HCT116 (cell line): ENCODE data around the gene DTD1. TPM values are rescaled to one million over a fixed set of nuclear protein-coding genes. Genes with fewer than 3 reads are reported as not detected.

Experiments used
- ATAC-seq: fragments of 200-7000 bp; cut with Tn5 transposase; 2 replicates; pipeline ENCODE4 v1.9.1; 2020; ENCODE audit warnings: mild to moderate bottlenecking, moderate library complexity
- BruUV-seq: library from RNA; stranded (reverse); fragments of 400-500 nt; replicated peaks from 2 replicates; lab custom pipeline; 2021; lab: Mats Ljungman, UMichigan
- CTCF ChIA-PET: fragments of 300-600 bp; sonication (Branson Sonifier 250); formaldehyde crosslinking; loops from one replicate; lab custom pipeline; 2021; ENCODE audit warnings: antibody characterized with exemption; lab: Charles Lee
- POLR2A ChIA-PET: fragments of 300-600, 350-600 bp; sonication (Branson Sonifier 250); formaldehyde crosslinking; loops from one replicate; lab custom pipeline; 2021; ENCODE audit warnings: antibody characterized with exemption; lab: Charles Lee
- RAD21 ChIA-PET, 2 experiments: fragments of 300-600 bp; sonication (Branson Sonifier 250); formaldehyde crosslinking; loops; one replicate each; lab custom pipeline; 2023; ENCODE audit warnings: low total read pairs in 2 of 2; ENCODE audit not compliant: uncharacterized antibody in 2 of 2, unreplicated experiment in 2 of 2, low non-redundant PET in 1 of 2; lab: Charles Lee
- DNase-seq: peaks from one replicate; pipeline ENCODE4 v3.0.0-alpha.2; 2010; ENCODE audit warnings: low read depth, low spot score
- H2AFZ ChIP-seq: fragments of 200-600 bp; shearing (Covaris generic), sonication (generic); 2 replicates; pipeline ENCODE4 v1.6.1; 2017; ENCODE audit warnings: low read depth, mixed run types, mixed read lengths, antibody characterized with exemption, low read length; ENCODE audit not compliant: poor library complexity, severe bottlenecking
- H3K27ac ChIP-seq: 2 replicates; pipeline ENCODE4 v1.5.1; 2012; ENCODE audit warnings: low read depth, low read length
- H3K27me3 ChIP-seq: fragments of 200-600 bp; sonication (generic); 2 replicates; pipeline ENCODE4 v1.6.1; 2016; ENCODE audit warnings: mixed run types, low read length, mixed read lengths; ENCODE audit not compliant: insufficient read depth
- H3K36me3 ChIP-seq, 2 experiments: fragments of 200-500 bp in 1 of 2; fragments of 200-600 bp in 1 of 2; sonication (Bioruptor generic) in 1 of 2; sonication (generic) in 1 of 2; 2 replicates each; pipeline versions ENCODE4 v1.5.1 to v1.6.1; 2014 to 2016; ENCODE audit warnings: low read length in 2 of 2, inconsistent platforms in 1 of 2, mixed read lengths in 1 of 2, mixed run types in 1 of 2; ENCODE audit not compliant: insufficient read depth in 2 of 2, control insufficient read depth in 1 of 2
- H3K4me1 ChIP-seq, 2 experiments: fragments of 200-600 bp in 1 of 2; sonication (generic) in 1 of 2; 2 replicates each; pipeline versions ENCODE4 v1.5.1 to v1.6.1; 2012 to 2017; ENCODE audit warnings: low read length in 2 of 2, inconsistent platforms in 1 of 2, mild to moderate bottlenecking in 1 of 2, mixed read lengths in 1 of 2, mixed run types in 1 of 2, moderate library complexity in 1 of 2; ENCODE audit not compliant: insufficient read depth in 2 of 2, control insufficient read depth in 1 of 2
- H3K4me2 ChIP-seq: fragments of 200-600 bp; sonication (generic); 2 replicates; pipeline ENCODE4 v1.6.1; 2017; ENCODE audit warnings: mixed run types, low read length, mixed read lengths
- H3K4me3 ChIP-seq, 2 experiments: fragments of 200-600 bp in 1 of 2; sonication (generic) in 1 of 2; replicated peaks in 1 of 2; 2 replicates each; pipeline ENCODE4 v1.5.1; 2011 to 2016; ENCODE audit warnings: low read length in 2 of 2, control low read depth in 1 of 2, low read depth in 1 of 2, mild to moderate bottlenecking in 1 of 2, mixed read lengths in 1 of 2, mixed run types in 1 of 2
- H3K79me2 ChIP-seq: fragments of 200-600 bp; sonication (generic); 2 replicates; pipeline ENCODE4 v1.6.1; 2017; ENCODE audit warnings: mild to moderate bottlenecking, mixed run types, low read length, moderate library complexity, mixed read lengths; ENCODE audit not compliant: insufficient read depth
- H3K9ac ChIP-seq: fragments of 200-600 bp; sonication (generic); 2 replicates; pipeline ENCODE4 v1.6.1; 2016; ENCODE audit warnings: low read length, mixed read lengths
- H3K9me2 ChIP-seq: fragments of 200-600 bp; sonication (generic), shearing (Covaris generic); 2 replicates; pipeline ENCODE4 v1.6.1; 2017; ENCODE audit warnings: mixed run types, mild to moderate bottlenecking, moderate library complexity; ENCODE audit not compliant: insufficient read depth
- H3K9me3 ChIP-seq, 2 experiments: fragments of 200-500 bp in 1 of 2; fragments of 200-600 bp in 1 of 2; sonication (Bioruptor generic) in 1 of 2; sonication (generic) in 1 of 2; 2 replicates each; pipeline ENCODE4 v1.6.1; 2014 to 2017; ENCODE audit warnings: low read length in 2 of 2, mixed read lengths in 2 of 2, inconsistent platforms in 1 of 2, low read depth in 1 of 2, mild to moderate bottlenecking in 1 of 2, mixed run types in 1 of 2, moderate library complexity in 1 of 2; ENCODE audit not compliant: control insufficient read depth in 1 of 2, insufficient read depth in 1 of 2
- H4K20me1 ChIP-seq: fragments of 200-600 bp; sonication (generic), shearing (Covaris generic); 2 replicates; pipeline ENCODE4 v1.6.1; 2017; ENCODE audit warnings: mixed run types, mild to moderate bottlenecking, moderate library complexity; ENCODE audit not compliant: insufficient read depth
- ATF3 ChIP-seq: IDR thresholded peaks from 2 replicates; pipeline ENCODE4 v1.6.1; 2012
- CEBPB ChIP-seq: IDR thresholded peaks from 2 replicates; pipeline ENCODE4 v1.6.1; 2012; ENCODE audit warnings: low read depth
- CTCF ChIP-seq, 3 experiments: fragments of 200-600 bp in 1 of 3; sonication (generic) in 1 of 3; IDR thresholded peaks in 2 of 3; conservative IDR thresholded peaks in 1 of 3; 2 replicates each; pipeline ENCODE4 v1.5.1; 2012 to 2017; ENCODE audit warnings: low read depth in 2 of 3, low read length in 2 of 3, antibody characterized with exemption in 1 of 3, borderline replicate concordance in 1 of 3, control low read depth in 1 of 3, mild to moderate bottlenecking in 1 of 3, mixed read lengths in 1 of 3, mixed run types in 1 of 3, moderate library complexity in 1 of 3; ENCODE audit not compliant: insufficient read depth in 1 of 3
- EGR1 ChIP-seq: IDR thresholded peaks from 2 replicates; pipeline ENCODE4 v1.6.1; 2012; ENCODE audit warnings: low read depth
- ELF1 ChIP-seq: IDR thresholded peaks from 2 replicates; pipeline ENCODE4 v1.6.1; 2012; ENCODE audit warnings: low read depth, borderline replicate concordance
- EZH2phosphoT487 ChIP-seq: fragments of 200-600 bp; IDR thresholded peaks from 2 replicates; pipeline ENCODE4 v1.6.1; 2018; ENCODE audit warnings: antibody characterized with exemption, borderline replicate concordance
- FOSL1 ChIP-seq: IDR thresholded peaks from 2 replicates; pipeline ENCODE4 v1.6.1; 2012; ENCODE audit warnings: low read depth
- JUND ChIP-seq: IDR thresholded peaks from 2 replicates; pipeline ENCODE4 v1.6.1; 2012
- MAX ChIP-seq: IDR thresholded peaks from 2 replicates; pipeline ENCODE4 v1.6.1; 2012
- POLR2A ChIP-seq: IDR thresholded peaks from 2 replicates; pipeline ENCODE4 v1.7.0; 2011; ENCODE audit warnings: borderline replicate concordance; ENCODE audit not compliant: insufficient read depth, insufficient read length; ENCODE audit errors: extremely low read depth
- RAD21 ChIP-seq: IDR thresholded peaks from 2 replicates; pipeline ENCODE4 v1.6.1; 2012; ENCODE audit warnings: low read depth, mild to moderate bottlenecking
- SP1 ChIP-seq: IDR thresholded peaks from 2 replicates; pipeline ENCODE4 v1.6.1; 2012; ENCODE audit warnings: low read depth
- TCF7L2 ChIP-seq: IDR thresholded peaks from 2 replicates; pipeline ENCODE4 v1.7.0; 2011; ENCODE audit warnings: borderline replicate concordance, inconsistent platforms; ENCODE audit not compliant: insufficient read depth, insufficient read length; ENCODE audit errors: extremely low read depth
- YY1 ChIP-seq: IDR thresholded peaks from 2 replicates; pipeline ENCODE4 v1.6.1; 2011; ENCODE audit warnings: low read length, low read depth, moderate library complexity, mild to moderate bottlenecking; ENCODE audit not compliant: insufficient replicate concordance; ENCODE audit errors: extremely low read depth
- ZBTB33 ChIP-seq: IDR thresholded peaks from 2 replicates; pipeline ENCODE4 v1.6.1; 2011; ENCODE audit warnings: mild to moderate bottlenecking, low read length, moderate library complexity; ENCODE audit not compliant: insufficient replicate concordance; ENCODE audit errors: extremely low read depth
- ZNF274 ChIP-seq: fragments of 200-500 bp; sonication (Bioruptor generic); IDR thresholded peaks from 2 replicates; pipeline ENCODE4 v1.6.1; 2014; ENCODE audit warnings: mild to moderate bottlenecking, low read depth, low read length, inconsistent platforms
- intact Hi-C: fragments of 100-400 bp; cut with micrococcal nuclease; formaldehyde crosslinking; loops from 2 replicates; pipeline ENCODE4 v1.10.0; 2022
- total RNA-seq: library from RNA; stranded (reverse); gene quantifications from one replicate; pipeline ENCODE4 v1.2.1, GENCODE V29; 2021; ENCODE audit not compliant: unreplicated experiment

Gene DTD1
- total RNA-seq, 1 experiment from 2014 or later, result 54.5 TPM

GRCh38 chr20:18580012-18580411 lies 7.8 kb upstream of the DTD1 start:
- DNase-seq (no peak), ATAC-seq (no peak)
- no peaks in the 10 kb centered on the region for H3K36me3 ChIP-seq
- no peaks in the 10 kb centered on the region for H3K27me3 ChIP-seq
- POLR2A ChIA-PET, result no interaction called here
- no peaks in the 10 kb centered on the region for H3K79me2 ChIP-seq
- no peaks in the 10 kb centered on the region for H3K4me1 ChIP-seq
- RAD21 ChIA-PET, result no interaction called here
- CTCF ChIA-PET, result no interaction called here
- BruUV-seq, result no TSS peak
- H2AFZ ChIP-seq, result no peak overlapping the region
- no peak overlapping the region for H3K27ac ChIP-seq
- no peak overlapping the region for H3K4me3 ChIP-seq
- TF ChIP-seq ZNF274, result no peak
- no peak for TF ChIP-seq ELF1
- no peak for TF ChIP-seq ATF3
- no peak for TF ChIP-seq TCF7L2
- TF ChIP-seq EGR1, result no peak
- TF ChIP-seq RAD21, result no peak
- TF ChIP-seq CTCF (IDR thresholded peaks at IDR 0.05 in 2 of 3, conservative IDR thresholded peaks at IDR 0.05 in 1 of 3; ENCODE audit: borderline replicate concordance in 1 of 3, insufficient read depth in 1 of 3, low read depth in 2 of 3, low read length in 2 of 3), result no peak
- TF ChIP-seq JUND, result no peak
- TF ChIP-seq SP1, result no peak
- TF ChIP-seq CEBPB, result no peak
- TF ChIP-seq YY1, result no peak
- no peak for TF ChIP-seq POLR2A
- TF ChIP-seq MAX, result no peak
- TF ChIP-seq FOSL1, result no peak
- no peak for TF ChIP-seq ZBTB33
- no peak for TF ChIP-seq EZH2phosphoT487
- TF ChIP-seq, all 23 proteins: peak for 0
- intact Hi-C loops, result no loop called here
- Histone ChIP-seq H3K9ac (no peak overlapping the region), H3K9me2 (no peaks in the 10 kb centered on the region), H3K4me2 (no peak overlapping the region), H4K20me1 (no peaks in the 10 kb centered on the region), H3K9me3 (no peaks in the 10 kb centered on the region)
